Small intestine (tissue), 7 donors: Measurements from ENCODE around the gene ULK3. TPM values are rescaled to one million over a fixed set of nuclear protein-coding genes. Genes with fewer than 3 reads are reported as not detected.

ENCODE experiments used
- DNase-seq, 2 donors: peaks; one replicate each; pipeline versions ENCODE4 v3.0.0 to v3.0.0-alpha.2; 2013
- FAIRE-seq: peaks from 2 replicates; lab custom pipeline; 2012; peaks lifted over from hg19 to GRCh38; lab: Jason Lieb, UNC
- H3K27ac ChIP-seq, 3 donors: one replicate each; pipeline ENCODE4 v1.5.1; 2013; ENCODE audit warnings: low read length in 2 of 3, mild to moderate bottlenecking in 2 of 3, control low read depth in 1 of 3, inconsistent platforms in 1 of 3, low read depth in 1 of 3, moderate library complexity in 1 of 3
- H3K27me3 ChIP-seq, 3 donors: one replicate each; pipeline ENCODE4 v1.6.1; 2013; ENCODE audit warnings: low read length in 3 of 3, inconsistent platforms in 1 of 3; ENCODE audit not compliant: control insufficient read depth in 3 of 3, insufficient read depth in 3 of 3
- H3K36me3 ChIP-seq, 3 donors: one replicate each; pipeline ENCODE4 v1.6.1; 2013; ENCODE audit warnings: low read length in 3 of 3, inconsistent platforms in 1 of 3, low read depth in 1 of 3, mild to moderate bottlenecking in 1 of 3, moderate library complexity in 1 of 3; ENCODE audit not compliant: control insufficient read depth in 3 of 3, insufficient read depth in 2 of 3
- H3K4me1 ChIP-seq, 3 donors: one replicate each; pipeline ENCODE4 v1.6.1; 2013; ENCODE audit warnings: low read length in 2 of 3, inconsistent platforms in 1 of 3, low read depth in 1 of 3, mild to moderate bottlenecking in 1 of 3, moderate library complexity in 1 of 3; ENCODE audit not compliant: control insufficient read depth in 3 of 3, insufficient read depth in 2 of 3
- H3K4me3 ChIP-seq, 3 donors: one replicate each; pipeline ENCODE4 v1.5.1; 2013; ENCODE audit warnings: low read length in 3 of 3, control low read depth in 1 of 3, inconsistent platforms in 1 of 3, low read depth in 1 of 3, mild to moderate bottlenecking in 1 of 3, moderate library complexity in 1 of 3
- H3K9me3 ChIP-seq, 2 donors: one replicate each; pipeline ENCODE4 v1.6.1; 2013; ENCODE audit warnings: low read depth in 1 of 2, low read length in 1 of 2; ENCODE audit not compliant: control insufficient read depth in 2 of 2, insufficient read depth in 1 of 2
- WGBS, 3 donors: extraction: QIAGEN DNeasy Blood & Tissue Kit; methylation state at CpG; one replicate each; pipeline ENCODE4 v1.1.7; 2013; 5-methylcytosine and 5-hydroxymethylcytosine counted together
- polyA plus RNA-seq, 4 donors: library from polyadenylated mRNA; stranded (reverse) in 3 of 4; unstranded in 1 of 4; fragments of 200-250 nt in 3 of 4; fragments of 120-200 nt in 1 of 4; gene quantifications; one replicate each; pipeline versions ENCODE4 v1.2.1 to v1.2.3, GENCODE V29; 2013
- donor health status: healthy with polysubstance abuse.
- donor health status: control.
- donor health status: control.
- donor health status: Bipolar disorder and iron deficiency.
- donor health status: healthy.

Gene ULK3
- polyA plus RNA-seq, 4 donors = 38.2 to 111 (median 81.1) TPM

GRCh38 chr15:74864296-74864695, 21.3 kb upstream of the ULK3 start:
- H3K36me3 ChIP-seq = peaks cover 0 to 25% (median 0%) of the 10 kb centered on the region in 3 donors
- WGBS, 3 donors = 34 to 74% (median 59%) methylated on average over 6 of the region's 6 CpGs
- FAIRE-seq (no peak), DNase-seq (peak; percentile 63 to 86)
- peaks cover 12 to 55% (median 15%) of the 10 kb centered on the region in 3 donors for H3K4me1 ChIP-seq
- no peaks in the 10 kb centered on the region for H3K9me3 ChIP-seq
- H3K27me3 ChIP-seq = no peaks in the 10 kb centered on the region
- H3K4me3 ChIP-seq = no peak overlapping the region
- peak overlapping the region; percentile 47 to 81 (median 59) for H3K27ac ChIP-seq

- peak in 1 of 2 donors; percentile 48 for DNase-seq
- H3K36me3 ChIP-seq = peaks cover 0 to 25% (median 0%) of the 10 kb centered on the region in 3 donors
- H3K9me3 ChIP-seq = no peaks in the 10 kb centered on the region
- H3K4me1 ChIP-seq = peaks cover 9 to 51% (median 12%) of the 10 kb centered on the region in 3 donors
- no peak overlapping the region for H3K4me3 ChIP-seq
- FAIRE-seq = no peak
- peak overlapping the region; percentile 26 to 61 (median 60) for H3K27ac ChIP-seq
- H3K27me3 ChIP-seq = no peaks in the 10 kb centered on the region
- 54 to 71% (median 57%) methylated on average over 11 of the region's 11 CpGs for WGBS, 3 donors
Observed at GRCh38 chr15:74863239-74864056, 20.5 kb upstream of the ULK3 start.

- peak overlapping the region in 2 of 3 donors; percentile 4 to 16 for H3K27ac ChIP-seq
- 68 to 87% (median 82%) methylated on average over 4 of the region's 4 CpGs for WGBS, 3 donors
- H3K36me3 ChIP-seq = peaks cover 5 to 48% (median 5%) of the 10 kb centered on the region in 3 donors
- no peak overlapping the region for H3K4me3 ChIP-seq
- FAIRE-seq (no peak), DNase-seq (no peak)
- H3K27me3 ChIP-seq = no peaks in the 10 kb centered on the region
- H3K9me3 ChIP-seq = no peaks in the 10 kb centered on the region
- peaks cover 13 to 27% (median 14%) of the 10 kb centered on the region in 3 donors for H3K4me1 ChIP-seq
Observed at GRCh38 chr15:74858369-74858740, 15.4 kb upstream of the ULK3 start.

DNA sequence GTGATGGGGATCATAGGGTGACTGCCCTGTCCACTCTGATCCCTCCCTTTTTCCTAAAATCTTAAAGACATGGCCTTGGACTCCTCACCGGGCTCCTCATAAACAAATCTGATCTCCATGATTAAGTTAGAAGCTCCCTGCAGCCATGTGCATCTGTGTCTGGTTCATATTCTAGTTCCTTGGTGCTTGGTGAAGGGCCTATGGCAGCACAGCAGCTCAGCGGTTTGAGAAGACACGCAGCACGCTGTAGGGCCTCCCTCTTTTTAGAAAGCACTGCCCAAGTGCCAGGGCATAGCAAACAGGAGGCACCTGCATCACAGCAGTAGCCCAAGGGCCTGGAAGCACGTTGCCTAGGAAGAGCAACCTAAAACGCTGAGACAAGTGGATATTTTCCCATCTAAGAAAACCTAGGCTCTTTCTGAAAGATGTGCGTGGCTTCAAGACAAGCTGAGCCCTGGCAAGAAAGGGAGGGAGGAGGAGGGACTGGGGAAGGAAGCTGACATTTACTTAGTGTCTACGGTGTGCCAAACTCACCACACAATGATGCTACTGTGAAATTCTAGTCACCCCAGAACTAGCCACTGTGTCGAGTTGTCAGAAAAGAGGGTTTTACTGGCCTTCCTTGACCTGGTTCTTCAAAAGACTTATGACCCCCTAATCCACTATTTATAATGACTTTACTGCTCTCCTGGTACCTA, 14.9 kb upstream of the ULK3 start:
- DNase-seq (no peak), FAIRE-seq (no peak)
- H3K36me3 ChIP-seq = peaks cover 7 to 51% (median 7%) of the 10 kb centered on the region in 3 donors
- H3K9me3 ChIP-seq = no peaks in the 10 kb centered on the region
- H3K27me3 ChIP-seq = no peaks in the 10 kb centered on the region
- H3K27ac ChIP-seq = peak overlapping the region; percentile 5 to 71 (median 21)
- H3K4me1 ChIP-seq = peaks cover 13 to 31% (median 14%) of the 10 kb centered on the region in 3 donors
- H3K4me3 ChIP-seq = no peak overlapping the region
- WGBS, 3 donors = 53 to 59% (median 55%) methylated on average over 9 of the region's 9 CpGs

DNA sequence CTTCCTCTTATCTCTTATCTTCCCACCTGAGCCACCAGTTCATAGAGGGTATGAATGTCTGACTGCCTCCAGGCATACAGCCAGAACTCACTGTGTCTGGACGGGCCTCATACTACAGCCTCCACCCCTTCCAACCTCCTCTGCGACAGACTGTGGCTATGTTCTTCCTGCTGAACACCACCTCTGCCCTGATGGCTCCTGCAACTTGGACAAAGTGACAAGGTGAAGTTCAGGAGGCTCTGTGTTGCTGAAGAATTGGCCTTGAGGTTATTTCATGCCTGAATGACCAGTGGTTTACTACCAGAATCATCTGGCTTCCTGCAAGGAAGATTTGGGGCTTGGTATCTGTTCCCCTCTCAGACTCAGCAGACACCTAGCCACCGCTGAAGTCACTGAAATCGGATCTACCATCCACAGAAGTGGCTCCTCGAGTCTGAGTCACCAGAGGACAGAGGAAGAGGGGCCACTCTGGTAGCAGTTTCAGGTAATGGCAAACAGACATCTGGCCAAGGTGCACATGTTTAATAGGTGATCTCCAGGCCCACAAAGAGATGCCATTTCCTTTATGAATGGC, 14.2 kb upstream of the ULK3 start:
- H3K4me1 ChIP-seq = peaks cover 13 to 31% (median 14%) of the 10 kb centered on the region in 3 donors
- DNase-seq = peak; percentile 48 to 78
- peaks cover 11 to 58% (median 11%) of the 10 kb centered on the region in 3 donors for H3K36me3 ChIP-seq
- no peak for FAIRE-seq
- H3K9me3 ChIP-seq = no peaks in the 10 kb centered on the region
- no peak overlapping the region for H3K4me3 ChIP-seq
- 15 to 47% (median 21%) methylated on average over 5 of the region's 5 CpGs for WGBS, 3 donors
- H3K27me3 ChIP-seq = no peaks in the 10 kb centered on the region
- H3K27ac ChIP-seq = peak overlapping the region; percentile 5 to 71 (median 52)

- no peak overlapping the region for H3K4me3 ChIP-seq
- 76 to 100% (median 93%) methylated on average over 1 of the region's 1 CpG for WGBS, 3 donors
- peaks cover 11 to 64% (median 15%) of the 10 kb centered on the region in 3 donors for H3K36me3 ChIP-seq
- H3K27me3 ChIP-seq = no peaks in the 10 kb centered on the region
- FAIRE-seq = no peak
- H3K9me3 ChIP-seq = no peaks in the 10 kb centered on the region
- H3K27ac ChIP-seq = no peak overlapping the region
- no peak for DNase-seq
- peaks cover 13 to 31% (median 14%) of the 10 kb centered on the region in 3 donors for H3K4me1 ChIP-seq
Observed at GRCh38 chr15:74856537-74856936, 13.6 kb upstream of the ULK3 start.

DNA sequence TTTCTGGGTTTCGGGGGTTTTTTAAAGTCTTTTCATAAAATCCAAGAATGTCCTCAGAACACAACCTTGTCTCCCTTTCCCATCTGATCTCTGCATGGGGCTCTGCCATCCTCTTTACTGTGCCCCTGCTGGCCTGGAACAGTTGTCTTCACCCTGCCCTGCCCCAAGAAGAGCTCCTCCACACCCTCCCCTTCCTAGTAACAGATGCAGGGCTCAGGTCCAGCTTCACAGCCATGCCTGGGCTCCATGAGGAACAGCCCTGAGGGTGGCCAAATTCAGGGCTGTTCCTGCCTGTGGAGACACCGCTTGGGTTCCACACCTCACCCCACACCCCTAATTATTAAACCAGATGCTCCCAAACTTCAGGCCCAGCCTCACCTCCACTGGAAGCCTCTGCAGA, 12.9 kb upstream of the ULK3 start:
- FAIRE-seq (no peak), DNase-seq (no peak)
- Histone ChIP-seq H3K27ac (no peak overlapping the region), H3K9me3 (no peaks in the 10 kb centered on the region), H3K4me3 (no peak overlapping the region), H3K4me1 (peaks cover 13 to 34% (median 14%) of the 10 kb centered on the region in 3 donors), H3K27me3 (no peaks in the 10 kb centered on the region), H3K36me3 (peaks cover 14 to 67% (median 19%) of the 10 kb centered on the region in 3 donors)
- 91 to 100% (median 98%) methylated on average over 2 of the region's 2 CpGs for WGBS, 3 donors

- H3K36me3 ChIP-seq = peaks cover 17 to 78% (median 21%) of the 10 kb centered on the region in 3 donors
- H3K27me3 ChIP-seq = no peaks in the 10 kb centered on the region
- H3K4me1 ChIP-seq = peaks cover 12 to 43% (median 13%) of the 10 kb centered on the region in 3 donors
- no peak for FAIRE-seq
- no peak overlapping the region for H3K4me3 ChIP-seq
- DNase-seq = no peak
- H3K27ac ChIP-seq = no peak overlapping the region
- 91 to 95% (median 94%) methylated on average over 13 of the region's 13 CpGs for WGBS, 3 donors
- H3K9me3 ChIP-seq = no peaks in the 10 kb centered on the region
Observed at GRCh38 chr15:74854453-74855022, 11.6 kb upstream of the ULK3 start.
